AG04449 (cell line): Measurements from ENCODE around the gene MAP3K5.

Source experiments
- CTCF ChIA-PET: fragments of 350-600 bp; formaldehyde crosslinking; extraction: SDS; loops from one replicate; lab custom pipeline; 2021; ENCODE audit warnings: antibody characterized with exemption; lab: Yijun Ruan, JAX
- POLR2A ChIA-PET: fragments of 400-600, 350-600 bp; formaldehyde crosslinking; extraction: SDS; loops from one replicate; lab custom pipeline; 2020; ENCODE audit warnings: antibody characterized with exemption, inconsistent platforms; lab: Yijun Ruan, JAX
- DNase-seq: peaks from one replicate; pipeline ENCODE4 v3.0.0-alpha.2; 2010; ENCODE audit warnings: low read depth, low spot score
- H3K4me3 ChIP-seq: 2 replicates; pipeline ENCODE4 v1.5.1; 2011; ENCODE audit warnings: low read depth, mild to moderate bottlenecking, control low read depth, low read length
- CTCF ChIP-seq: IDR thresholded peaks from one replicate; pipeline ENCODE4 v1.5.1; 2011; ENCODE audit warnings: mild to moderate bottlenecking, moderate library complexity, low read length, control low read depth, inconsistent platforms; ENCODE audit not compliant: insufficient read depth; ENCODE audit errors: missing control alignments

MAP3K5 gene

GRCh38 chr6:136721467-136721866 is 70.8 kb downstream of the MAP3K5 start:
- ChIA-PET CTCF (interaction anchor here (2.4 kb wide), 1 partner anchor 77 kb away, joined by 6 read pairs; no protein-coding TSS in a partner anchor), POLR2A (no interaction called here)
- no peak for DNase-seq
- no peak for TF ChIP-seq CTCF
- no peak overlapping the region for H3K4me3 ChIP-seq

- ChIA-PET POLR2A (no interaction called here), CTCF (interaction anchor here (0.7 to 2.4 kb wide), 3 partner anchors 9 to 76 kb away, joined by 3 to 8 read pairs (median 6); partner anchors contain the start of gene MAP3K5)
- no peak for DNase-seq
- H3K4me3 ChIP-seq, result no peak overlapping the region
- no peak for TF ChIP-seq CTCF
Measured at GRCh38 chr6:136720045-136720770, 72.1 kb downstream of the MAP3K5 start.

GRCh38 chr6:136719280-136720044 is 72.8 kb downstream of the MAP3K5 start:
- DNase-seq, result no peak
- TF ChIP-seq CTCF, result no peak
- CTCF ChIA-PET, result interaction anchor here (0.7 to 1.8 kb wide), 3 partner anchors 10 to 76 kb away, joined by 3 to 8 read pairs (median 6); partner anchors contain the start of gene MAP3K5
- POLR2A ChIA-PET, result no interaction called here
- no peak overlapping the region for H3K4me3 ChIP-seq

GRCh38 chr6:136718476-136718875 is 73.8 kb downstream of the MAP3K5 start:
- DNase-seq, result no peak
- no peak for TF ChIP-seq CTCF
- ChIA-PET CTCF (interaction anchor here (1.6 kb wide), 1 partner anchor 75 kb away, joined by 6 read pairs; no protein-coding TSS in a partner anchor), POLR2A (no interaction called here)
- H3K4me3 ChIP-seq, result no peak overlapping the region

- no peak for DNase-seq
- ChIA-PET CTCF (no interaction called here), POLR2A (no interaction called here)
- H3K4me3 ChIP-seq, result no peak overlapping the region
- no peak for TF ChIP-seq CTCF
Measured at GRCh38 chr6:136717716-136717990, 74.6 kb downstream of the MAP3K5 start.
